Measurements from ENCODE around the gene CDCA7. TPM values are rescaled to one million over a fixed set of nuclear protein-coding genes. Genes with fewer than 3 reads are reported as not detected.

CDCA7 gene
- total and polyA plus RNA-seq, 7 donors: 0.33 to 22.7 (median 3.8) TPM; not detected in 1

GRCh38 chr2:173394091-173394974 is 39.7 kb downstream of the CDCA7 start:
- Histone ChIP-seq H3K27ac (no peak overlapping the region), H3K36me3 (no peaks in the 10 kb centered on the region), H3K4me3 (no peak overlapping the region), H3K27me3 (peaks cover 1 to 33% (median 3%) of the 10 kb centered on the region in 3 donors), H3K9me3 (no peaks in the 10 kb centered on the region), H3K4me1 (no peaks in the 10 kb centered on the region)
- intact Hi-C loops (cut with DNase I): no loop called here
- DNase-seq: no peak
- TF ChIP-seq POLR2A (IDR thresholded peaks at IDR 0.05) (no peak), EP300 (IDR thresholded peaks at IDR 0.05) (no peak), POLR2AphosphoS5 (IDR thresholded peaks at IDR 0.05) (no peak), CTCF (IDR thresholded peaks at IDR 0.05) (no peak)
- 71 to 80% methylated on average over 8 of the region's 8 CpGs for WGBS, 2 donors

- no peaks in the 10 kb centered on the region for H3K4me1 ChIP-seq
- no peak for DNase-seq
- no peaks in the 10 kb centered on the region for H3K36me3 ChIP-seq
- H3K4me3 ChIP-seq: no peak overlapping the region
- no peak for TF ChIP-seq CTCF (IDR thresholded peaks at IDR 0.05)
- no peak for TF ChIP-seq EP300 (IDR thresholded peaks at IDR 0.05)
- TF ChIP-seq POLR2AphosphoS5 (IDR thresholded peaks at IDR 0.05): no peak
- TF ChIP-seq POLR2A (IDR thresholded peaks at IDR 0.05): no peak
- H3K27me3 ChIP-seq: peaks cover 3 to 47% (median 6%) of the 10 kb centered on the region in 3 donors
- H3K9me3 ChIP-seq: no peaks in the 10 kb centered on the region
- 85 to 94% methylated on average over 16 of the region's 16 CpGs for whole genome bisulfite sequencing, 2 donors
- H3K27ac ChIP-seq: no peak overlapping the region
- intact Hi-C loops (cut with DNase I): no loop called here
These were observed 41.1 kb downstream of the CDCA7 start for GRCh38 chr2:173395567-173396351.

- Histone ChIP-seq H3K4me1 (peaks cover 0 to 12% (median 9%) of the 10 kb centered on the region in 4 donors), H3K36me3 (no peaks in the 10 kb centered on the region), H3K9me3 (no peaks in the 10 kb centered on the region), H3K4me3 (no peak overlapping the region), H3K27ac (no peak overlapping the region), H3K27me3 (peaks cover 3 to 60% (median 6%) of the 10 kb centered on the region in 3 donors)
- intact Hi-C loops (cut with DNase I): no loop called here
- no peak for DNase-seq
- no peak for TF ChIP-seq EP300 (IDR thresholded peaks at IDR 0.05)
- no peak for TF ChIP-seq POLR2A (IDR thresholded peaks at IDR 0.05)
- no peak for TF ChIP-seq POLR2AphosphoS5 (IDR thresholded peaks at IDR 0.05)
- no peak for TF ChIP-seq CTCF (IDR thresholded peaks at IDR 0.05)
- WGBS, 2 donors: 34 to 80% methylated on average over 4 of the region's 4 CpGs
These were observed 42.9 kb downstream of the CDCA7 start for GRCh38 chr2:173397539-173397938.

- Histone ChIP-seq H3K27me3 (peaks cover 3 to 70% (median 16%) of the 10 kb centered on the region in 3 donors), H3K4me1 (peaks cover 0 to 15% (median 9%) of the 10 kb centered on the region in 4 donors), H3K9me3 (no peaks in the 10 kb centered on the region), H3K4me3 (no peak overlapping the region), H3K36me3 (no peaks in the 10 kb centered on the region), H3K27ac (no peak overlapping the region)
- WGBS, 2 donors: 90 to 93% methylated on average over 4 of the region's 4 CpGs
- TF ChIP-seq EP300 (IDR thresholded peaks at IDR 0.05) (no peak), POLR2AphosphoS5 (IDR thresholded peaks at IDR 0.05) (no peak), CTCF (IDR thresholded peaks at IDR 0.05) (no peak), POLR2A (IDR thresholded peaks at IDR 0.05) (no peak)
- no peak for DNase-seq
- intact Hi-C loops (cut with DNase I): no loop called here
These were observed 44.6 kb downstream of the CDCA7 start for GRCh38 chr2:173399229-173399628.
